HEK293 (cell line): ENCODE data around the gene GPR162.

ENCODE experiments used
- CTCF ChIA-PET: fragments of 350-600 bp; formaldehyde crosslinking; extraction: SDS; loops from one replicate; lab custom pipeline; 2021; ENCODE audit warnings: antibody characterized with exemption; lab: Yijun Ruan, JAX
- POLR2A ChIA-PET: fragments of 300-600 bp; formaldehyde crosslinking; extraction: SDS; loops from one replicate; lab custom pipeline; 2020; ENCODE audit warnings: antibody characterized with exemption, inconsistent platforms; lab: Yijun Ruan, JAX
- H3K27ac ChIP-seq: fragments of 200-500 bp; sonication (Bioruptor generic); 2 replicates; pipeline ENCODE4 v1.5.1; 2014; ENCODE audit warnings: low read depth, low read length, control low read depth, inconsistent platforms; ENCODE audit errors: extremely low read depth
- H3K36me3 ChIP-seq, 2 experiments: fragments of 200-500 bp in 1 of 2; sonication (Bioruptor generic) in 1 of 2; 1 replicate in 1 of 2; 2 replicates in 1 of 2; pipeline ENCODE4 v1.5.1; 2014 to 2017; ENCODE audit warnings: inconsistent platforms in 2 of 2, low read length in 2 of 2; ENCODE audit not compliant: control insufficient read depth in 2 of 2, insufficient read depth in 1 of 2
- H3K4me1 ChIP-seq: fragments of 200-500 bp; sonication (Bioruptor generic); 2 replicates; pipeline ENCODE4 v1.5.1; 2014; ENCODE audit warnings: mild to moderate bottlenecking, low read length, inconsistent platforms; ENCODE audit not compliant: control insufficient read depth, insufficient read depth
- H3K4me3 ChIP-seq: 2 replicates; pipeline ENCODE4 v1.5.1; 2011; ENCODE audit warnings: low read depth, mild to moderate bottlenecking, control low read depth, low read length, moderate library complexity
- H3K9me3 ChIP-seq: fragments of 200-500 bp; sonication (Bioruptor generic); 2 replicates; pipeline ENCODE4 v1.5.1; 2014; ENCODE audit warnings: low read depth, low read length, inconsistent platforms; ENCODE audit not compliant: control insufficient read depth, insufficient read depth
- ATF2 ChIP-seq: fragments of 450-650 bp; formaldehyde crosslinking; IDR thresholded peaks from 2 replicates; pipeline ENCODE4 v1.5.1; 2016; ENCODE audit warnings: missing biosample characterization, missing genetic modification characterization, low read depth
- CTCF ChIP-seq: fragments of 450-650 bp; formaldehyde crosslinking; IDR thresholded peaks from 2 replicates; pipeline ENCODE4 v1.5.1; 2016; ENCODE audit warnings: missing biosample characterization, missing genetic modification characterization
- HIC1 ChIP-seq: fragments of 450-650 bp; formaldehyde crosslinking; IDR thresholded peaks from 2 replicates; pipeline ENCODE4 v1.5.1; 2016; ENCODE audit warnings: missing biosample characterization, missing genetic modification characterization
- MYNN ChIP-seq: fragments of 450-650 bp; formaldehyde crosslinking; IDR thresholded peaks from 2 replicates; pipeline ENCODE4 v1.5.1; 2016; ENCODE audit warnings: missing biosample characterization, missing genetic modification characterization, borderline replicate concordance
- SALL2 ChIP-seq: fragments of 450-650 bp; formaldehyde crosslinking; IDR thresholded peaks from 2 replicates; pipeline ENCODE4 v1.5.0; 2017; ENCODE audit warnings: missing biosample characterization, mild to moderate bottlenecking, missing genetic modification characterization, borderline replicate concordance
- ZBTB49 ChIP-seq: fragments of 450-650 bp; formaldehyde crosslinking; IDR thresholded peaks from 2 replicates; pipeline ENCODE4 v1.5.1; 2016; ENCODE audit warnings: missing biosample characterization, missing genetic modification characterization, low read depth
- ZFHX2 ChIP-seq: fragments of 450-650 bp; formaldehyde crosslinking; conservative IDR thresholded peaks from 2 replicates; pipeline ENCODE4 v1.5.1; 2016; ENCODE audit warnings: missing biosample characterization, missing genetic modification characterization
- ZNF114 ChIP-seq: fragments of 450-650 bp; formaldehyde crosslinking; IDR thresholded peaks from 2 replicates; pipeline ENCODE4 v1.5.0; 2017; ENCODE audit warnings: missing biosample characterization, missing genetic modification characterization
- ZNF174 ChIP-seq: fragments of 450-650 bp; formaldehyde crosslinking; IDR thresholded peaks from 2 replicates; pipeline ENCODE4 v1.5.0; 2017; ENCODE audit warnings: missing biosample characterization, mild to moderate bottlenecking, missing genetic modification characterization
- ZNF221 ChIP-seq: fragments of 450-650 bp; formaldehyde crosslinking; IDR thresholded peaks from 2 replicates; pipeline ENCODE4 v1.5.1; 2017; ENCODE audit warnings: missing biosample characterization, missing genetic modification characterization, borderline replicate concordance
- ZNF239 ChIP-seq: fragments of 450-650 bp; formaldehyde crosslinking; IDR thresholded peaks from 2 replicates; pipeline ENCODE4 v1.5.1; 2016; ENCODE audit warnings: missing biosample characterization, missing genetic modification characterization
- ZNF24 ChIP-seq: fragments of 450-650 bp; formaldehyde crosslinking; IDR thresholded peaks from 2 replicates; pipeline ENCODE4 v1.5.1; 2016; ENCODE audit warnings: missing biosample characterization, missing genetic modification characterization
- ZNF350 ChIP-seq: fragments of 450-650 bp; formaldehyde crosslinking; IDR thresholded peaks from 2 replicates; pipeline ENCODE4 v1.5.0; 2017; ENCODE audit warnings: missing biosample characterization, mild to moderate bottlenecking, missing genetic modification characterization
- ZNF366 ChIP-seq: fragments of 450-650 bp; formaldehyde crosslinking; conservative IDR thresholded peaks from 2 replicates; pipeline ENCODE4 v1.5.1; 2016; ENCODE audit warnings: missing biosample characterization, missing genetic modification characterization
- ZNF394 ChIP-seq: fragments of 450-650 bp; formaldehyde crosslinking; IDR thresholded peaks from 2 replicates; pipeline ENCODE4 v1.5.1; 2016; ENCODE audit warnings: missing biosample characterization, missing genetic modification characterization, mild to moderate bottlenecking, moderate library complexity, borderline replicate concordance
- ZNF560 ChIP-seq: fragments of 450-650 bp; formaldehyde crosslinking; IDR thresholded peaks from 2 replicates; pipeline ENCODE4 v1.5.1; 2017; ENCODE audit warnings: missing biosample characterization, missing genetic modification characterization, borderline replicate concordance
- ZNF561 ChIP-seq: fragments of 450-650 bp; IDR thresholded peaks from 2 replicates; pipeline ENCODE4 v1.5.1; 2018; ENCODE audit warnings: missing biosample characterization, missing genetic modification characterization, borderline replicate concordance
- ZNF623 ChIP-seq: fragments of 450-650 bp; formaldehyde crosslinking; IDR thresholded peaks from 2 replicates; pipeline ENCODE4 v1.5.1; 2016; ENCODE audit warnings: missing biosample characterization, missing genetic modification characterization
- ZNF624 ChIP-seq: fragments of 450-650 bp; formaldehyde crosslinking; IDR thresholded peaks from 2 replicates; pipeline ENCODE4 v1.5.1; 2017; ENCODE audit warnings: missing biosample characterization, missing genetic modification characterization
- ZNF660 ChIP-seq: fragments of 450-650 bp; IDR thresholded peaks from 2 replicates; pipeline ENCODE4 v1.5.1; 2018; ENCODE audit warnings: missing biosample characterization, mild to moderate bottlenecking, missing genetic modification characterization
- ZNF664 ChIP-seq: fragments of 450-650 bp; formaldehyde crosslinking; IDR thresholded peaks from 2 replicates; pipeline ENCODE4 v1.5.1; 2016; ENCODE audit warnings: missing biosample characterization, missing genetic modification characterization
- ZNF677 ChIP-seq: fragments of 450-650 bp; IDR thresholded peaks from 2 replicates; pipeline ENCODE4 v1.5.0; 2018; ENCODE audit warnings: missing biosample characterization, mild to moderate bottlenecking, missing genetic modification characterization, moderate library complexity
- ZSCAN18 ChIP-seq: fragments of 450-650 bp; formaldehyde crosslinking; IDR thresholded peaks from 2 replicates; pipeline ENCODE4 v1.5.1; 2016; ENCODE audit warnings: missing biosample characterization, missing genetic modification characterization
- ZSCAN4 ChIP-seq: fragments of 450-650 bp; formaldehyde crosslinking; IDR thresholded peaks from 2 replicates; pipeline ENCODE4 v1.5.1; 2017; ENCODE audit warnings: missing biosample characterization, missing genetic modification characterization

GPR162 gene

GRCh38 chr12:6869049-6870021, 47.7 kb downstream of the GPR162 start:
- Histone ChIP-seq H3K4me1 (peaks cover 8% of the 10 kb centered on the region), H3K36me3 (peaks cover 4 to 58% of the 10 kb centered on the region in 2 experiments; a peak in 2 of 3 replicates), H3K27ac (peak overlapping the region; percentile 98; the same call in 1 of the 2 replicates), H3K9me3 (no peaks in the 10 kb centered on the region), H3K4me3 (peak overlapping the region; percentile 87)
- CTCF ChIA-PET = interaction anchor here (0.6 to 5.3 kb wide), 30 partner anchors 9 to 305 kb away, joined by 3 to 71 read pairs (median 5); partner anchors contain the start of genes C12orf57, C1RL, CDCA3 and MLF2
- POLR2A ChIA-PET = interaction anchor here (0.6 to 7.6 kb wide), 17 partner anchors 12 to 174 kb away, joined by 3 to 183 read pairs (median 10); partner anchors contain the start of genes C12orf57, CDCA3, COPS7A and ENO2
- peak; percentile 91 for TF ChIP-seq CTCF (tag by site-specific recombination)
- TF ChIP-seq MYNN (tag by site-specific recombination) = no peak
- TF ChIP-seq ZNF366 = peak; percentile 74
- no peak for TF ChIP-seq ZSCAN4 (tag by site-specific recombination)
- TF ChIP-seq ZNF114 (tag by site-specific recombination) = no peak
- no peak for TF ChIP-seq ZSCAN18
- no peak for TF ChIP-seq ZNF174 (tag by site-specific recombination)
- no peak for TF ChIP-seq ATF2 (tag by site-specific recombination)
- TF ChIP-seq HIC1 (tag by site-specific recombination) = no peak
- no peak for TF ChIP-seq ZNF664
- TF ChIP-seq ZFHX2 (tag by site-specific recombination) = no peak
- TF ChIP-seq SALL2 = no peak
- TF ChIP-seq ZNF677 (tag by site-specific recombination) = no peak
- peak; percentile 38; the same call in 1 of the 2 replicates for TF ChIP-seq ZNF561 (tag by site-specific recombination)
- no peak for TF ChIP-seq ZNF24 (tag by site-specific recombination)
- TF ChIP-seq ZNF394 = peak; percentile 48; the same call in 1 of the 2 replicates
- no peak for TF ChIP-seq ZNF350 (tag by site-specific recombination)
- TF ChIP-seq ZNF221 = no peak
- TF ChIP-seq ZNF623 (tag by site-specific recombination) = no peak
- no peak for TF ChIP-seq ZBTB49
- no peak for TF ChIP-seq ZNF560 (tag by site-specific recombination)
- no peak for TF ChIP-seq ZNF660 (tag by site-specific recombination)
- TF ChIP-seq ZNF239 (tag by site-specific recombination) = no peak
- no peak for TF ChIP-seq ZNF624 (tag by site-specific recombination)
